OCI-LY7 (cell line): ENCODE data around the gene PCDH1. TPM values are rescaled to one million over a fixed set of nuclear protein-coding genes. Genes with fewer than 3 reads are reported as not detected.
A peak's percentile ranks its signal among the peaks of the same experiment; 100 is the strongest.

Source experiments
- BruUV-seq: library from RNA; stranded (reverse); fragments of 400-500 nt; replicated peaks from 2 replicates; lab custom pipeline; 2021; lab: Mats Ljungman, UMichigan
- CTCF ChIA-PET: fragments of 300-600 bp; sonication (Branson Sonifier 250); formaldehyde crosslinking; loops from one replicate; lab custom pipeline; 2022; ENCODE audit warnings: antibody characterized with exemption; ENCODE audit not compliant: unreplicated experiment; lab: Charles Lee
- POLR2A ChIA-PET: fragments of 300-600 bp; sonication (Branson Sonifier 250); formaldehyde crosslinking; loops from one replicate; lab custom pipeline; 2022; ENCODE audit warnings: antibody characterized with exemption; lab: Charles Lee
- DNase-seq: peaks from one replicate; pipeline ENCODE4 v3.0.0-alpha.2; 2015; ENCODE audit warnings: low spot score
- H2AFZ ChIP-seq: fragments of 200-600 bp; sonication (generic), shearing (Covaris generic); 2 replicates; pipeline ENCODE4 v1.6.1; 2014; ENCODE audit warnings: mild to moderate bottlenecking, antibody characterized with exemption, low read length, moderate library complexity
- H3K27ac ChIP-seq: fragments of 200-600 bp; sonication (generic); 2 replicates; pipeline ENCODE4 v1.5.1; 2014; ENCODE audit warnings: mixed run types, low read depth, mild to moderate bottlenecking, moderate library complexity, low read length, inconsistent platforms; ENCODE audit not compliant: poor library complexity, severe bottlenecking
- H3K36me3 ChIP-seq: fragments of 200-600 bp; sonication (generic); 2 replicates; pipeline ENCODE4 v1.6.1; 2014; ENCODE audit warnings: mild to moderate bottlenecking, antibody characterized with exemption, low read length, moderate library complexity, mixed read lengths; ENCODE audit not compliant: insufficient read depth
- H3K4me1 ChIP-seq: fragments of 200-600 bp; sonication (generic); 2 replicates; pipeline ENCODE4 v1.5.1; 2014; ENCODE audit warnings: mild to moderate bottlenecking, low read length; ENCODE audit not compliant: insufficient read depth, poor library complexity, severe bottlenecking
- H3K4me2 ChIP-seq: fragments of 200-600 bp; sonication (generic); 2 replicates; pipeline ENCODE4 v1.6.1; 2014; ENCODE audit warnings: mild to moderate bottlenecking, low read length
- H3K4me3 ChIP-seq: fragments of 200-600 bp; sonication (generic); 2 replicates; pipeline ENCODE4 v1.5.1; 2014; ENCODE audit warnings: mild to moderate bottlenecking, low read depth, low read length; ENCODE audit not compliant: poor library complexity, severe bottlenecking
- H3K79me2 ChIP-seq: fragments of 200-600 bp; sonication (generic); 2 replicates; pipeline ENCODE4 v1.6.1; 2016; ENCODE audit warnings: low read depth, mild to moderate bottlenecking, low read length, moderate library complexity, mixed read lengths; ENCODE audit not compliant: insufficient read depth
- H3K9me2 ChIP-seq: fragments of 200-600 bp; sonication (generic); 2 replicates; pipeline ENCODE4 v1.6.1; 2016; ENCODE audit warnings: mild to moderate bottlenecking, low read length, mixed read lengths; ENCODE audit not compliant: insufficient read depth
- H3K9me3 ChIP-seq: fragments of 200-600 bp; sonication (generic); 2 replicates; pipeline ENCODE4 v1.6.1; 2014; ENCODE audit warnings: mild to moderate bottlenecking, mixed run types, low read length, mixed read lengths
- H4K20me1 ChIP-seq: fragments of 200-600 bp; sonication (generic); 2 replicates; pipeline ENCODE4 v1.6.1; 2014; ENCODE audit warnings: mild to moderate bottlenecking, antibody characterized with exemption, low read length, moderate library complexity, mixed read lengths; ENCODE audit not compliant: insufficient read depth
- CTCF ChIP-seq: fragments of 200-600 bp; sonication (generic); conservative IDR thresholded peaks from 2 replicates; pipeline ENCODE4 v1.5.1; 2014; ENCODE audit warnings: mild to moderate bottlenecking, antibody characterized with exemption, low read length, moderate library complexity, mixed read lengths
- EZH2phosphoT487 ChIP-seq: fragments of 200-600 bp; sonication (generic); IDR thresholded peaks from 2 replicates; pipeline ENCODE4 v1.6.1; 2018; ENCODE audit warnings: low read depth, borderline replicate concordance, mild to moderate bottlenecking, mixed run types, antibody characterized with exemption, low read length, moderate library complexity, mixed read lengths
- intact Hi-C: fragments of 100-400 bp; cut with micrococcal nuclease; formaldehyde crosslinking; loops from one replicate; pipeline ENCODE4 v1.10.0; 2022; ENCODE audit not compliant: unreplicated experiment
- total RNA-seq, 2 experiments: library from RNA; depleted of rRNA in 1 of 2; stranded (reverse); fragments of >200 nt in 1 of 2; shearing (Covaris generic) in 1 of 2; gene quantifications; 2 replicates each; pipeline ENCODE4 v1.2.3, GENCODE V29; 2014 to 2022

PCDH1 gene
- total RNA-seq, 2 experiments from 2014 or later, result not detected

DNA sequence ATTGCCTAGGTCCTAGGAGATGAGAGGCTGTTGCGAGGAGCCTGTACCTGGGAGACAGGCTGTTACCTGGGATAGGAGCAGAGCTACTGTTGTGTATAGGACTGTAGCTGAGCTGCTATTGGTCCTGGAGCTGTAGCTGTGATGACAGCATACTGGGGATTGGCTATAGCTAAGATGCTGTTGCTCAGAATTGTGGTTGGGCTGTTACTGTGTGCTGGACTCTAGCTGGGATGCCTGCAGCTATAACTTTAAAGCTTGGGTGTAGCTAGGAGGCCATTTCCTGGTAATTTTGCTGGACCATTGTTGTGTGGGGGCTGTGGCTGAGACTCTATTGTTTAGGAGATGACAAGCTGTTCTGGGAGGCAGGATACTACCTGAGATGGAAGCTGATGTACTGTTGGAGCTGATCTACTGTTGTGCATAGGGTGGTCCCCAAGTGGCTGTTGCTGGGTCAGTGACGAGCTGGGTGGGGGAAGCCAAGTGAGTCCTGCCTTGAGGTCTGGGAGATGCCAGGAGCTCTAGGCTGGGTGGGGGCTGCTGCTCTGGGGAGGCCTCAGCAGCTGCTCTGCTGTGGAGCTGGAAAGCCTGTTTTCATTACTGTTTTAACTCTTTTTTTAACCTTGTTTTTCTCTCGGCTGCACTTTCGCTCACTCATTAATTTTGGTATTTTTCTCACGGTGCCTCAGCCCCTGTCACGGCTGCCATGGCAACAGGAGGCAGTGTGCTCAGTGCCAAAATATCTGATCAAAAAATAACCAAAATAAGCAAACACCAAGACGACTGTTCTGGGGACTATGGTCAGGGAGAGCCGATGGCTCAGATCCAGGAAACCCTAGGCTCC, 3.0 kb upstream of the PCDH1 start:
- BruUV-seq, result no TSS peak
- no peaks in the 10 kb centered on the region for H3K9me2 ChIP-seq
- no peaks in the 10 kb centered on the region for H3K79me2 ChIP-seq
- no peak overlapping the region for H3K4me3 ChIP-seq
- intact Hi-C loops, result no loop called here
- no peaks in the 10 kb centered on the region for H3K9me3 ChIP-seq
- H3K4me1 ChIP-seq, result peaks cover 10% of the 10 kb centered on the region
- no peak overlapping the region for H2AFZ ChIP-seq
- ChIA-PET POLR2A (interaction anchor here (0.6 to 1.7 kb wide), 6 partner anchors 9 to 1700 kb away, joined by 3 to 5 read pairs (median 3); no protein-coding TSS in a partner anchor), CTCF (interaction anchor here (0.7 to 1.8 kb wide), 9 partner anchors 9 to 190 kb away, joined by 3 to 6 read pairs (median 3); partner anchors contain the start of gene GNPDA1)
- no peak for DNase-seq
- no peak overlapping the region for H3K4me2 ChIP-seq
- H3K27ac ChIP-seq, result no peak overlapping the region
- no peak for TF ChIP-seq CTCF
- TF ChIP-seq EZH2phosphoT487, result no peak
- H3K36me3 ChIP-seq, result no peaks in the 10 kb centered on the region
- H4K20me1 ChIP-seq, result no peaks in the 10 kb centered on the region

DNA sequence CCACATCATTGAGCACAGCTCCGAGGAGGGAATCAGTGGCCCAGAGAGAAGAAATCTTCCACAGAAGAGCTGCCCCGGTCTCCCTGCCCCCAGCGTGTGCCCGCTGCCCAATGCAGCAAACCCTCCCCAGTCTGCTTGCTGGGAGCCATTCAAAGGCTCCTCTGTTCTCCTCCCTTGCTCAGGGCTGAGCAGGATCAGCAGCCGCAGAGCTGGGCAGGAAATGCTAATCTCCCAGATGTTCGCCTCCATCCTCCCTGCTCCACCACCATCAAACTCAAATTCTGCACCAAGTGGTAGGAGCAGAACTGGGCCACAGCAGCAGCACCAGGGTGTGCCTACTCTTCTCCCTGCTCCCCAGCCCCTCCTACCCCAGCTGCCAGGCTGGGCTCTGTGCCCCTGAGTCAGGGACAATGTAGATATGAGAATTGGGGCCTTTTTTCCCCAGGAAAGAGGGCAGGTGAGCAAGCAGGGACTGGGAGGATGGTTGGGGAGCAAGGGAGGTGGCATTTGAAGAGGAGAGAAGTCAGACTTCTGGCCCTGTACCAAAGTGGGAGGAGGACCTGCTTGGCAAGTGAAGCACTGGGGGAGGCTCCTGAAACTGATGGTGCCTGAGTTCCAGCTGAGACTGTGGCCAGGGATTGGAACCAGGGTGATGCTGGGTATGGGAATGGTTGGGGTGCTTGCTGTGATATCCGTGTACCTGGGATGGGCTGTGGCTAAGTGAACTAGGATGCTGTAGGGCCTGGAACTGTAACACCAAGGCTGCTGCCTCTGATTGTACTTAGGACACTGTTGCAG, 1.9 kb upstream of the PCDH1 start:
- no peak overlapping the region for H2AFZ ChIP-seq
- ChIA-PET CTCF (interaction anchor here (1.1 to 1.8 kb wide), 7 partner anchors 10 to 132 kb away, joined by 3 to 4 read pairs (median 3); partner anchors contain the start of gene GNPDA1), POLR2A (interaction anchor here (0.6 to 1.2 kb wide), 2 partner anchors 11 to 1699 kb away, joined by 3 to 4 read pairs; no protein-coding TSS in a partner anchor)
- no peak for TF ChIP-seq EZH2phosphoT487
- TF ChIP-seq CTCF, result no peak
- no peaks in the 10 kb centered on the region for H3K9me2 ChIP-seq
- no peaks in the 10 kb centered on the region for H4K20me1 ChIP-seq
- no peak overlapping the region for H3K27ac ChIP-seq
- intact Hi-C loops, result loop anchor here (1.0 to 5.0 kb wide), 6 partner anchors 43 to 215 kb away; no protein-coding TSS in a partner anchor
- H3K4me3 ChIP-seq, result no peak overlapping the region
- H3K9me3 ChIP-seq, result no peaks in the 10 kb centered on the region
- H3K79me2 ChIP-seq, result no peaks in the 10 kb centered on the region
- DNase-seq, result peak; percentile 13
- no peaks in the 10 kb centered on the region for H3K36me3 ChIP-seq
- peaks cover 10% of the 10 kb centered on the region for H3K4me1 ChIP-seq
- no peak overlapping the region for H3K4me2 ChIP-seq
- no TSS peak for BruUV-seq
